GM21576 (cell line): ENCODE measurements around the gene PDE8A.
"Not testable (repeated sequence)": the region's sequence is repeated elsewhere in the genome, so short reads cannot be mapped to it uniquely, and the experiment has no call there.

ENCODE experiments used
- ATAC-seq: cut with Tn5 transposase; IDR thresholded peaks from one replicate; pipeline ENCODE4 v1.9.1; 2021; ENCODE audit warnings: mild to moderate bottlenecking, moderate library complexity; ENCODE audit not compliant: unreplicated experiment

Gene PDE8A

DNA sequence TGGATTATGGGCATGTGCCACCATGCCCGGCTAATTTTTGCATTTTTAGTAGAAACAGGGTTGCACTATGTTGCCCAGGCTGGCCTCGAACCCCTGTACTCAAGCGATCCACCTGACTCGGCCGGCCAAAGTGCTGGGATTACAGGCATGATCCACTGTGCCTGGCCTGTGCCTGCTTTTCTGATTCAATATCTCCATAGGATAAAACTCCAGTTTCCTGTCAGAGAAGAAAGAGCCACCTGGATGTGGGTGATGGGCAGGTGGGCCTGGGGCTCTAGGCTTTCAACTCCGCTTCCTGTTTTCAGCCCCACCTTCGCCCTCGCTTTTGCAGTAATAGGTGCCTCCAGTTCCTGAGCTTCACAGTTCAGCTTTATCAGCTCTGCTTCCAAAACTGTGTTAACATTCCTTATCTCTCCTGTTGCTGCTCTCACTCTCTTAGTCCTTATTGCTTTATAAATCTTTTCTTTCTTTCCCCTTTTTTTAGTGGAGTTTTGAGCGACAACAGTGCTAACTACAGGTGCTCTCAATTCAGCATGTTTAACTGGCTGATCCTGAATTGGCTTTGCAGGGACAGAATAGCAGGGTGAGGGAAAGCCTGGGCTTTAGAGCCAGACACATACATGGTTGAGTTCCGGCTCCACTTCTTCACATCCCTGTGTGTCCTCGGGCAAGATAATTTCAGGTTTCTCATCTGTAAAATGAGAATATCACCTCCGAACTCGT lies 21.1 kb upstream of the PDE8A start:
- no peak for ATAC-seq

DNA sequence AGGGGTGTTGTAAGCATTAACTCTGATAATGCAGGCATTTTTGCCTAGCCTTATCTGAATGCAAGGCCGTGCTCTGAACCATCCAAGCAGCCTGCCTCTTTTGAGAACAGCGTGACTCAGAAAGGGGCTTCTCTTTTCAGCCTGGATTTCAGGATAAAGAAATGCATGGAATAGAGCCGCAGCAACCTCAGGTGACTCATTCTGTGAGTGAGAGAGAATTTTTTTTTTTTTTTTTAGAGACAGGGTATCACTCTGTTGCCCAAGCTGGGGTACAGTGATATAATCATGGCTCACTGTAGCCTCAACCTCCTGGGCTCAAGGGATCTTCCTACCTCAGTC lies 20.6 kb upstream of the PDE8A start:
- no peak for ATAC-seq

DNA sequence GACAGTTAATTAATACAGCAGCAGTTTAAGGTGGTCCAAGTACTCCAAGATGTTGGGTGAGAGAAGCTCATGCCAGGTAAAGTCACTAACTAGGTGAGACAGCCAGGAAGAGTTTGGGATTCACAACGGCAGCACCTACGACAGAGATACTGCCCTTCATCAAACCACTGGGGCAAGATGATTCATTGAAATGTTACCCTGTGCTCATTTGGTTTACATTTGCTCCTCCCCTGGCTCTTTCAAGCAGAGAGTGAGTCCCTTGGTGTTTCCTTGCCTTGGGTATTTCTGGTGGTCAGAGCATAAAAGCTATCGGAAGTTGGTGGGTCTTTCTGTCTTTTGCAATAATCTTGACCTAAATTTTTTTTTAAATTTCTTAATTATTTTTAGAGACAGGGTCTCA lies 19.9 kb upstream of the PDE8A start:
- ATAC-seq: no peak

DNA sequence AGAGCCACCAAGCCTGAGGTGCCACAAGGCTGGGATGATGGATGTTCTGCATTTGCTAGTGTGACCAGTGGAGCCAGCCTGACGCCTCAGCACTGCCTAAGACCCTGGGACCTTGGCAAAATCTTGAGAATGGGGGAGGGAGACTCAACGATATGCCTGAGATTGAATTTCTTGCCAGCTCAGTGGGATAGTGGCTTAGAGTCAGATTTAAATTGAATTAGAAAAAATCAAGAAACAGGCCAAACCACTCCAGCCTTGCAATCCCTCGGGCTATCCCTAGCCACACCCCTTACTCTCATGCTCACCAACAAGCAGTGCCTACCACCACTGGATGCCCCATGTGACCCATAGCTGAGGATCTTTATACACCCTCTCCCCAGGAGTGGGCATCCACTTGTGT lies 18.7 kb upstream of the PDE8A start:
- ATAC-seq: no peak

DNA sequence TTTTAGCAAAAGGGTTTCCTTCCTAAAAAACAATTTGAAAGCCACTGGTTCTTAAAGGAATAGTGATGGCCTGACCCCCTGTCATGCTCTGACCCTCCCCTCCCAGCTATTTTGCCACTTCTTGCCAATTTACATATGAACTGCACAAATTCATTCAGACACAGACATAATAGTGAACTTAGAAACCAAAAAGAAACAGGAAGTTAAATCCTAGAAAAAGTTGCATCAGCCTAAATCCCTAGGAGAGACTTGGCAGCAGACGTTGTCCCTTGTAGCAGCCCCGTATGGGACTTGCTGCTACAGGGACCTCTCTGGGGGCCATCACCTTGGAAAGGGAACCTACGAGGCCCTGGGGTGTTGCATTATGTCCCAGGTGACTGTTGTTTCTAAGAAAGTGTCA lies 14.3 kb upstream of the PDE8A start:
- no peak for ATAC-seq

DNA sequence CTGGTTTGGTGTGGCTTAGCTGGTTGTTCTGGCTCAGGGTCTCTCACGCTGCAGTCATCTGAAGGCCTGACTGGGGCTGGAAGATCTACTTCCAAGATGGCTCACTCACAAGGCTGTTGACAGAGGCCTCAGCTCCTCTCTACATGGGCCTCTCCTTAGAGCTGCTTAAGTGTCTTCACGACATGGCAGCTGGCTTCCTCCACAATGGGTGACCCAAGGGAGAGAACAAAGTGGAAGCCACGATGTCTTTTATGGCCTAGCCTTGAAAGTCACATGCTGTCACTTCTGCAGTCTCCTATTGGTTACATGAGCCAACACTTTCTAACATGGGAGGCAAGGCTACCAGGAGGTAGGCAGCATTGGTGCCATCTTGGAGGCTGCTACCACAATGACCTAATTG lies 13.4 kb upstream of the PDE8A start:
- ATAC-seq: no peak

DNA sequence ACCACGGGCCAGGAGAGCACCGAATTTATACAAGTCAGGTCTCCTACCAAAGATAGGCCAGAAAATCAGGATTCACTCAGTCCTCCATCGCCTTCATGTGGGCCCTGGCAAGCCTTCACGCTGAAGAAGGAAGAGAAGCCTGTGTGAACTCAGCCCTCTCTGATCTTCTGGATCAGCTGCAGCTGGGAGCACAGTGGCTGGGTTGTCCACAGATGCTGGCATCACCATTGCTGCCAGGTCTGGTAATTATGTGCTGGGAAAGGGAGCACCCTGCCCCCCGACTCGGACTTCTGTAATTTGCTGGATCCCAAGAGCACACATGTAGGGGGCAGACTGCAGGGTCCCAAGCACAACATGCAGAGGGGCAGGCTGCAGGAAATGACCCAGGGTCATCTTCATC lies 12.4 kb upstream of the PDE8A start:
- ATAC-seq: no peak

DNA sequence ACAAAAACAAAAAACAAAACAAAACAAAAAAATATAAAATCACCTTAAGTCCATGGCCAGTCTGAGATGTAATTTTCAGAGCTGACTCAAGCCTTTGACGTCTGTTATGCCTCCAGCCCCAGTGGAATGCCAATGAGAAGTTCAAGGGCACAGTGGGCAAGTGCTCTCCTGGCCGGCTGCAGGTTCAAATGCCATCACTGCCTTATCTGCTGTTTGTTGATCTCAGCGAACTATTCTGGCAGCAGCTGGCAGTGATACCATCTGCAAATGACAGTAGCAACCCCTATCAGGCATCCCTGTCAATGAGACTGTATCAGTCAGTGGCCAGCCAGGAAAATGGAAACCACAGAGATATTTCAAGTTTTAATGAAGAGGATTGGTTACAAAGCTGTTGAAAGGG lies 10.8 kb upstream of the PDE8A start:
- no peak for ATAC-seq

DNA sequence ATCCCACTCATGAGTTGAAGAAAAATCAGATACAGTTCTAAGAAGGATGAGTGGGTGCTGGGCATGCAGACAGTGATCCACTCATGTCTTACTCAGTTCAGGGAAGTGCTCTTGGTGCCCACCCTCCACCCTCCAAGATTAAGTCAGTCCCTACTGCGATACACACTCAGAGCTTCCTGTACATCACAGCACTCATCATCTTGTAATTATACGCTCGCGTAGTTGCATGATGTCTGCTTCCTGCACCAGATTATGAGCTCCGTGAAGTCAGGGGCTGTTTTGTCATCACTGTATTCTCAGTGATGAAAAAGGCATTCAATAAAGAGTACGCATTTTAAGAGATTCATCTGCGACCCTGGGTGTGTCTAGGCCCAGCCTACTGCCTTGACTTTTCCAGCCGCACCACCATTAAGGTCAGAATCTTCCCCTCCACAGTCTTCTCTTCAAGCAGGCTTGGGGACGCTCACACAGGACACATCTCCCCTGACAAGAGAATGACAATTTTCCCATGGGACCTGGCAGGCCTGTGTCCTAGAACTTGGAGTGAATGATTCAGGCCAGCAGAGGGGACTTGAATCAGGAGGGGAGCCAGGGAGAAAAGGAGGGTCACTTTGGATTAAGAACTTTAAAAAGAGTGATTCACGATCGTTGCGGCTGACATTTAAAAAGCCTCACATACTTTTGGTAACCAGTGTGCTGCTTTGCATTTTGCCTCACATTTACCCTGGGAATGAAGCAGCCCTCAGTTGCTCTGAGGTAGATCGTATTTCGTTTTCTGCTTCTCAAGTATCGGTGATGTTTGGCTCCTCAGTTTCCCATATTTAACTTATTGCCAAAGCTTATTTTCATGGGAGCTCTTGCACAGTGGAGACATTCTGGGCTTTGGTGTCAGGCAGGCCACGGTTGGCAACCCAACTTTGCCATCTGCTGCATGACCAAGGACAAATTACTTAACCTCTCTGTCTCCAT lies 7.9 kb upstream of the PDE8A start:
- no peak for ATAC-seq

DNA sequence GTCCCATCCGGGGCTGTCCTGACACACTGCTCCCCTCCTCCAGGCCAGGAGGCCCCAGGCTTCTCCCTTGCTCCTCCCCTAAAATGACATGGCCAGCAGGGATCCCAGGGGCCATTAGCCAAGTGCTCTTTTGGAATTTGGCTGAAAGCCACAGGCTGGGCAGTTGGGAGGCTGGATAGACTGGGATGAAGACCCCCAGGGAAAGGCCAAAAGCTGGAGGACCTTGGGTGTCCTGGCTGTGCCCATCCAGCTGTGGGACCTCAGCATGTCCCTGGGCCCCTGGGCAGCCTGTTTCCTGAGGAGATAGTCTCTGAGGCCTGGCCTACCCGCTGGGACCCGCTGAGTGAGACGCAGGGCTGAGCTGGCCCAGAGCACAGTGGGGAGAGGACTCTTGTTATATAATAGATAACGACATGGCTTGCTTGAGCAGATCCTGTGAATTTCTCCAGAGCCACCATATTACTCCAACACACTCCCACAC lies 5.7 kb upstream of the PDE8A start:
- ATAC-seq: no peak

DNA sequence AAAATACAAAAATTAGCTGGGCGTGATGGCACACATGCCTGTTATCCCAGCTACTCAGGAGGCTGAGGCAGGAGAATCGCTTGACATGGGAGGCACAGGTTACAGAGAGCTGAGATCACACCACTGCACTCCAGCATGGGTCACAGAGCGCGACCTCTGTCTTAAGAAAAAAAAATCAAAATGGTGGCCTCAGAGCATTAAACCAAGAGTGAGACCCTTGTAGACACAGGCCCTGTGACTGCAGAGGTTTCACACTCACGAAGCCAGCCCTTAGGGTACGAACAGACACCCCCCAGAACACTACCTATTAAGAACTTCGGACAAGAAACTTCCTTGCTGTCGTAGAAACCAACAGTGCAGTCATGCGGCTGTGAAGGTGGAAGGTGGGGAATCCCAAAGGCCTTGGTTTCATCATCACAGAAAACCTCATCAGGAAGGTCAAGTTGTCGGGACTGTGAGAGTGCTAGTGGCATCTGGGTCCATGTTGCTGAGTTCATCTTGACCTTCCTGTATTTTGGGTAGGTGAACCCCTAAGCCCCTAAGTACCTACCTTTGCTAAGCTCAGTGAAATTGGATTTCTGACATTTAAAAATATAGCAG lies 4.8 kb upstream of the PDE8A start:
- no peak for ATAC-seq

DNA sequence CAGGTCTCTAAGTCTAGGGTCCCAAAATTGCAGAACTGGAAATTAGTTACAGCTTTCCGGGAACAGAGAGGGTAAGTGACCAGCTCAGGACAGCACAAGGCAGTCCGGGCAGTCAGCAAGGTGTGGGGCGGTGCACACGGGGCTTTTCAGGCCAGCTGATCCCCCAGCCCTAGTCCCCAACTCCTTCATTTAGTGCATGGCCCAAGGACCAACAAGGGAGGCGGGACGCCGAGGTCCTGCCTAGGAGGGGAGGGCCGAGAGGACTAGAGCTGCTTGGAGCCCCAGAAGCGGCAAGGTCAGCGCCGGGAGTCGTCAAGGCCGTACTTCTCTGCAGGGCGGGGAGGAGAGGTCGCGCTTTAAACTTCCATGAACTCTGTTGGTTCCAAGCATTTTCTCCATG lies 2.0 kb upstream of the PDE8A start:
- no peak for ATAC-seq

DNA sequence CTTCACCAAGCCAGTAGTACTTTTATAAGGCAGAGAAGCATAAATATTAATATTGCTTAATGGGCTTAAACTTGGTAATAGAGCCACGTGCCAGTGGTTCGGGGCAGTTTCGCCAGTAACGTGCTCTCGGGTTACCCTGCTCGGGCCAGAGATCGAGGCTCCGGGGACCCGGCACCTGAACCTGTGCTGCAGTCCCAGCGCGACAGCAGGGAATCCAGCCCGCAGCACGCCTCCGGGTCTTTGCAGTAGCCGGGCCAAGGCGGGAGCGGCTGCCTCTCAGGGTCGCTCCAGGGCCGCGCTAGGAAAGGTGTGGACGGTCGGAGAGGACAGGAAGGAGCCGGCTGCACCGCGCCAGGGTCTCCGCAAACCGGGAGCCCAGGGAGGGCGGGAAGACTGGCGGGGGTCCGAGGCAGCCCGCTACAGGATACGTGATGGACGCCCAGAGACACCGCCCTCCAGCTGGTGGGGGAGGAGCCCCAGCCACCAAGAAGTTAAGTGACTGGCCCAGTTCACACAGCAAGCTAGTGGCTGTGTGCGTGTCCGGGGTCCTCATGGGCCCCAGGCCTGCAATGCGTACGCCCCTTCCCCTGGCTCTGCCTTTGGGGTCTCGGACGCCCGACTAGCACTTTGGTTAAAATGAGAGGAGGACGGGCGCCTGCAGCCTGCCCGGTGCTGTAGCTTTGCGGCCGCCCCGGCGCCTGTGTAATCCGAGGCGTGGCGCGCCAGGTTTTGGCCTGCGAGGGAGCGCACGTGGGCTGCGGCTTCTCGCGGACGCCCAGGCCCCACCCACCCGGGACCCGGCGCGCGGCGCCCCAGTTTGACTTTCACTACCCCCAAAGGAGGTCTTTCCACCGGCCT lies 1.2 kb upstream of the PDE8A start:
- peak; percentile 45 for ATAC-seq

DNA sequence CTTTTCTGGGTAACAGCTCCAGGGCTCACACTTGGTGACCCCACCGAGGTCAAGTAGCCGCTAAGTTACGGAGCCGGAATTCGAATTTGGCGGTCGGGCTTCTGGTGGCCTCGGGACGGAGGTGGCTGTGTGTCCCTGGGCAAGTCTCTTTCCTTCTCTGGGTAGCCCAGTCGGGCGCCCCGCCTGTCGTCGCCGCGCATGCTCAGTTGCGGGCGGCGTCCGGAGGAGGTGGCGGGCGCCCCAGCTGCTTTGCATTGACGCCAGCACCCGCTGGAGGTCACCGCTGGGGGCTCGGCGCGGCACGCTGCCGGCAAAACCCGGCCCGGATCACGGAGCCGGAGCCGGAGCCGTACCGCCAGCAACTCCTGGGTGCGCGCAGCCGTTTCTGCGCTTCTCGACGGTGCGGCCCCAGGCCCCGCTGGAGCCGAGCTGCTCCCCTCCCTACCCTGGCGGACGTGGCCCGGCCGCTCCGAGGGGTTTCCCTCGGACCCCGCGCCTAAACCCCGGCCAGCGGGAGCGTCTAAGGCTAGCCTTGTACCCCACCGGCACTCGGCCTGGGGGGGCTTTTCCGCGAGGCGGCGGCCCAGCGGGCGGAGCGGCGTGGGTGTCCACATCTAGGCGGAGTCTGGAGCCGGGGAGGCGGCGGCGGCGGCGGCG lies 474 bp upstream of the PDE8A start:
- peak; percentile 59 for ATAC-seq

DNA sequence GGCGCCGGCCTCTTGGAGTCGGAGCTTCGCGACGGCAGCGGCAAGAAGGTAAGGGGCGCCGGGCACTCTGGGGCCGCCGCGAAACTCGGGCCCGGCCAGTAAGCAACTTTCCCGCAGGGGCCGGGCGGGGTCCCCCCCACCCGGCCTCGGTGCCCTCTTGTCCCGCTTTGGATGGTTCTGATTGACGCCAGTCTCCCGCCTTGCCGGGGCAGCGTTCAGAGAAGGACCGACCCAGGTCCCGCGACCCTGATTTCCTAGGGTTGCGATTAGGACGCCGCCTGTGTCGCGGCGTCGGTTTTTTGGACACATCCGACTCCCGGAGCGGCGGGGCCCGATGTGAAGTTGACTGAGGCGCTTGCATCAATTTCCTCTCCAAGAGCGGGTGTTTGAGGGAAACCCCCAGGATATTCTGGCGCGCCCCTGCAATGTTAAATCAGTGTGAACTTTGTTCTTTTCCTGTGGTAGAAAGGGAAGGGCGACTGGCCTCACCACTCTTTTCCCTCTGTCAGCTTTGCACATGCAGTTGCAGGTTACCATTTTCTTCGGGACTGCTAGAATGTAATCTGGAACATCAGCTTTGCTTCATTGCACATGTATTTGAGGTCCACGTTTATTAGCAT lies 755 bp downstream of the PDE8A start:
- ATAC-seq: no peak

DNA sequence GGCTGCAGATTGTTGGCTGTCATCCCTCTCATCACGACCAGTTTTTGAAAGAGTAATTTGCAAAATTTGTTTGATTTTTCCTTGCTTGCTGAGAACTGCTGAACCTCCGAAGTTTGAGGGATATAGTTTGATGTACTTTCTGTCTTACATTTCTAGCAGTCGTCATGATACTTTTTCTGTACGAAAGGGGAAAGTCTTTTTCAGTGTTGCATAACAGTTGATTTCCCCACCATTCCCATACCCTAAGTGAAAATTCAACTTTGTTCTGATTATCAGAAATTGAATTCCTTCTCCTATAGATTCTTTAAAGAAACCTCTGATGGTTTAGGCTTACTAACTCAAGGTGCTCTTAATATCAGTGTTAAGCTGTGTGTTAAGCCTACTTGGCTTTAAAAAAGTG lies 1.6 kb downstream of the PDE8A start:
- no peak for ATAC-seq

DNA sequence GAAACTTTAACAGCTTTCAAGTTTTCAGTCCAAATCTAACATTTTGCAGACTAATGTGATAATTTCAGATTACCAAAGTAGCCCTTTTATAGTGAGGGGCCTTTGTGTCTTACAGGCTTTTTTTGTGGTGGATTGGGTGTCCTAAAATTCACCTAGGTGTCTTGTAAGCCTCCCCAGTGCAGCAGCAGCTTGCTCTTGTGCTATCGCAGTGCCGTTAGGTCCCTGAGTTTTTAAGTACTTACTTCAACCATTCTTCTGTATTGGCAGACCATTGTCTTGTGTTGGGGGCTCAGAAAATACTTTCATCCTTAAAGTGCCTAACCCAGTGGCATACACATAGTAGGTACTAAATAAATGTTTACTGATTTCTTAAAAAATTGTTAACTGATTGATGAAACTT lies 2.1 kb downstream of the PDE8A start:
- ATAC-seq: no peak

DNA sequence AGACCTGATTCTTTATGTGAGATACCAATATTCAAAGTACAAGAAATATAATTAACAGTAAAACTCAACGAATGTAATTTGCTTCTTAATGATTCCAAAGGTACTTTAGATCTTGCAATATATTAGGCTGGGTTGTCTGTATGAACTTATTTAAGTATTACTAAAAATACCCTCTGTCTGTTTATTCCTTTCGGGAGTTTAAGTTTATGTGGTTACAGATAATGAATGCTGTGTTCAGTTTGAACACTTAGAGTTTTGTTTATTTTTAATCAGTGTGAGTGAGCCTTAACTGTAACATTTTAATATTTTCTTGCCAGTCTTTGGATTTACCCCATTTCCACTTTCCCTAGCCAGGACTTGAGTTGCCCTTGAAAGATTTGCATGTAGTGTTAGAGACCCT lies 3.5 kb downstream of the PDE8A start:
- no peak for ATAC-seq

DNA sequence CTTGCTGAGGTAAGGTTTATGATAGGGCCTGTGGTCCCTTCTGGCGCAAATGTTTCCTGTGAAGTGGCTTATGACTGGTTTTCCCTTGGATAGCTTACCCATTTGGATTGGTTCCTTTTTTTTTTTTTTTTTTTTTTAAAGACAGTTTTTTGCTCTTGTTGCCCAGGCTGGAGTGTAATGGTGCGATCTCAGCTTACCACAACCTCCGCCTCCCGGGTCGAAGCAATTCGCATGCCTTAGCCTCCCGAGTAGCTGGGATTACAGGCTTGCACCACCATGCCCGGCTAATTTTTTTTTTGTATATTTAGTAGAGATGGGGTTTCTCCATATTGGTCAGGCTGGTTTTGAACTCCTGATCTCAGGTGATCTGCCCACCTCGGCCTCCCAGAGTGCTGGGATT lies 5.7 kb downstream of the PDE8A start:
- ATAC-seq: not testable (repeated sequence)
